HG02885 (cell line): ENCODE results near the gene EIF4EBP3.

Source experiments
- ATAC-seq: cut with Tn5 transposase; IDR thresholded peaks from one replicate; pipeline ENCODE4 v1.9.1; 2021; ENCODE audit warnings: mild to moderate bottlenecking; ENCODE audit not compliant: unreplicated experiment, poor library complexity

The EIF4EBP3 gene

GRCh38 chr5:140547508-140548299 is at the start of gene EIF4EBP3:
TSS of gene EIF4EBP3 (plus strand) at chr5:140547662. CDS start at chr5:140547738, 76 bp downstream.
- peak; percentile 99 for ATAC-seq

- no peak for ATAC-seq
Observed at GRCh38 chr5:140497897-140498296, 49.6 kb upstream of the EIF4EBP3 start.

- ATAC-seq = no peak
Observed at GRCh38 chr5:140498591-140498990, 48.9 kb upstream of the EIF4EBP3 start.

- ATAC-seq = no peak
Observed at GRCh38 chr5:140502834-140503233, 44.6 kb upstream of the EIF4EBP3 start.

- ATAC-seq = no peak
Observed at GRCh38 chr5:140509898-140510297, 37.6 kb upstream of the EIF4EBP3 start.

GRCh38 chr5:140513124-140513523 is 34.3 kb upstream of the EIF4EBP3 start:
- ATAC-seq = no peak

- ATAC-seq = no peak
Observed at GRCh38 chr5:140524003-140524402, 23.5 kb upstream of the EIF4EBP3 start.

GRCh38 chr5:140540227-140540626 is 7.2 kb upstream of the EIF4EBP3 start:
- ATAC-seq = no peak

- no peak for ATAC-seq
Observed at GRCh38 chr5:140542972-140543371, 4.5 kb upstream of the EIF4EBP3 start.

- ATAC-seq = no peak
Observed at GRCh38 chr5:140544986-140545385, 2.5 kb upstream of the EIF4EBP3 start.

GRCh38 chr5:140545606-140546005 is 1.9 kb upstream of the EIF4EBP3 start:
- ATAC-seq = no peak

GRCh38 chr5:140546851-140547507 is 483 bp upstream of the EIF4EBP3 start:
- no peak for ATAC-seq

- no peak for ATAC-seq
Observed at GRCh38 chr5:140548300-140548688, 832 bp downstream of the EIF4EBP3 start.

- ATAC-seq = no peak
Observed at GRCh38 chr5:140548791-140549190, 1.3 kb downstream of the EIF4EBP3 start.

- ATAC-seq = no peak
Observed at GRCh38 chr5:140549237-140550144, 2.0 kb downstream of the EIF4EBP3 start.

GRCh38 chr5:140550147-140551079 is 3.0 kb downstream of the EIF4EBP3 start:
- no peak for ATAC-seq

- no peak for ATAC-seq
Observed at GRCh38 chr5:140551872-140552271, 4.4 kb downstream of the EIF4EBP3 start.

GRCh38 chr5:140553657-140554056 is 6.2 kb downstream of the EIF4EBP3 start:
- ATAC-seq = no peak

GRCh38 chr5:140554454-140554853 is 7.0 kb downstream of the EIF4EBP3 start:
- ATAC-seq = no peak
